GM18505 (cell line): ENCODE data around the gene HOXD12.

ENCODE experiments used
- ATAC-seq: cut with Tn5 transposase; IDR thresholded peaks from one replicate; pipeline ENCODE4 v1.9.1; 2021; ENCODE audit not compliant: unreplicated experiment
- POLR2A ChIP-seq: IDR thresholded peaks from 4 replicates; pipeline ENCODE4 v1.6.1; 2011; ENCODE audit warnings: borderline replicate concordance; ENCODE audit not compliant: insufficient read depth, insufficient read length; ENCODE audit errors: extremely low read depth

The HOXD12 gene

GRCh38 chr2:176128982-176129796, 29.6 kb downstream of the HOXD12 start, which contains the start of gene HOXD8:
Gene HOXD8, plus strand, starts transcription at chr2:176129705. Its CDS starts 662 bp downstream, at chr2:176130367.
- ATAC-seq, result no peak
- no peak for TF ChIP-seq POLR2A

- TF ChIP-seq POLR2A, result no peak
- no peak for ATAC-seq
Measured at GRCh38 chr2:176129813-176130146, 30.2 kb downstream of the HOXD12 start.

GRCh38 chr2:176130147-176130956, 30.8 kb downstream of the HOXD12 start:
- no peak for ATAC-seq
- TF ChIP-seq POLR2A, result no peak

- ATAC-seq, result no peak
Measured at GRCh38 chr2:176130957-176131847, 31.6 kb downstream of the HOXD12 start.

GRCh38 chr2:176131848-176132158, 32.2 kb downstream of the HOXD12 start:
- no peak for ATAC-seq
- TF ChIP-seq POLR2A, result no peak

More at GRCh38 chr2:176130957-176131847, 31.6 kb downstream of the HOXD12 start:
- TF ChIP-seq POLR2A, result no peak

GRCh38 chr2:176132205-176133171, 32.9 kb downstream of the HOXD12 start:
- TF ChIP-seq POLR2A, result no peak
- ATAC-seq, result no peak

GRCh38 chr2:176133389-176133788, 33.8 kb downstream of the HOXD12 start:
- no peak for TF ChIP-seq POLR2A
- ATAC-seq, result no peak

GRCh38 chr2:176134035-176134434, 34.4 kb downstream of the HOXD12 start:
- no peak for ATAC-seq
- TF ChIP-seq POLR2A, result no peak

GRCh38 chr2:176135035-176135440, 35.4 kb downstream of the HOXD12 start:
- TF ChIP-seq POLR2A, result no peak
- no peak for ATAC-seq

GRCh38 chr2:176136374-176137251, 37.0 kb downstream of the HOXD12 start:
- no peak for TF ChIP-seq POLR2A
- no peak for ATAC-seq

GRCh38 chr2:176137252-176137580, 37.6 kb downstream of the HOXD12 start:
- no peak for ATAC-seq
- no peak for TF ChIP-seq POLR2A
